ENCODE results near the gene CAPN13. TPM values are rescaled to one million over a fixed set of nuclear protein-coding genes. Genes with fewer than 3 reads are reported as not detected.

The CAPN13 gene
- total and polyA plus RNA-seq, 10 donors: 0.09 to 1.1 (median 0.36) TPM; not detected in 4

DNA sequence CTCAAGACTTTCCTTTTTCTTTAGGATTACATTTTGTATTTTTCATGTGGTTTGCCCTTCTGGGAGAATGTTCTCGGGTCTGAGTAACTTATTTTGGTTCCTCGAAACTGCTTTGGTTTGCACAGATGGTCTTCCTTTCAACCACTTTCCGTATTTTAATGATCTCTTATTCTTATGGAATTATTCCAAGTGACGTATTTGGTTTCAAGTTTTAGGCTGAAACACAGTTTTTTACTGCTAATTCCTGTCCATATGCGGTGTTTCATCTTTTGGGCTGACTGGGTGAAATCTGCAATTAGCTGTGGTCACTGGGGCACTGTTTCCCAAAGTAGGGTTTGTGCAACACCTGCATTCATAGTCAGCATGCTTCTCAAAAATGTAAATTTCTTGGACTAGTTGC, 122.7 kb downstream of the CAPN13 start:
- Histone ChIP-seq H3K27ac (no peak overlapping the region), H3K4me3 (no peak overlapping the region), H3K9me3 (no peaks in the 10 kb centered on the region), H3K4me1 (peaks cover 0 to 19% (median 0%) of the 10 kb centered on the region in 6 donors), H3K27me3 (replicated peaks in 1 of 7) (no peaks in the 10 kb centered on the region), H3K36me3 (no peaks in the 10 kb centered on the region)
- no peak for DNase-seq
- WGBS, 5 donors: 69 to 81% (median 74%) methylated on average over 5 of the region's 5 CpGs
- intact Hi-C loops (cut with DNase I; ENCODE audit: low total_unique reads): no loop called here
- TF ChIP-seq, protein P1, sequence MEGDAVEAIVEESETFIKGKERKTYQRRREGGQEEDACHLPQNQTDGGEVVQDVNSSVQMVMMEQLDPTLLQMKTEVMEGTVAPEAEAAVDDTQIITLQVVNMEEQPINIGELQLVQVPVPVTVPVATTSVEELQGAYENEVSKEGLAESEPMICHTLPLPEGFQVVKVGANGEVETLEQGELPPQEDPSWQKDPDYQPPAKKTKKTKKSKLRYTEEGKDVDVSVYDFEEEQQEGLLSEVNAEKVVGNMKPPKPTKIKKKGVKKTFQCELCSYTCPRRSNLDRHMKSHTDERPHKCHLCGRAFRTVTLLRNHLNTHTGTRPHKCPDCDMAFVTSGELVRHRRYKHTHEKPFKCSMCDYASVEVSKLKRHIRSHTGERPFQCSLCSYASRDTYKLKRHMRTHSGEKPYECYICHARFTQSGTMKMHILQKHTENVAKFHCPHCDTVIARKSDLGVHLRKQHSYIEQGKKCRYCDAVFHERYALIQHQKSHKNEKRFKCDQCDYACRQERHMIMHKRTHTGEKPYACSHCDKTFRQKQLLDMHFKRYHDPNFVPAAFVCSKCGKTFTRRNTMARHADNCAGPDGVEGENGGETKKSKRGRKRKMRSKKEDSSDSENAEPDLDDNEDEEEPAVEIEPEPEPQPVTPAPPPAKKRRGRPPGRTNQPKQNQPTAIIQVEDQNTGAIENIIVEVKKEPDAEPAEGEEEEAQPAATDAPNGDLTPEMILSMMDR (IDR thresholded peaks at IDR 0.05 in 8 of 11, conservative IDR thresholded peaks at IDR 0.05 in 3 of 11): no peak
- no peak for TF ChIP-seq POLR2AphosphoS5 (IDR thresholded peaks at IDR 0.05)
- TF ChIP-seq POLR2A (IDR thresholded peaks at IDR 0.05): no peak

DNA sequence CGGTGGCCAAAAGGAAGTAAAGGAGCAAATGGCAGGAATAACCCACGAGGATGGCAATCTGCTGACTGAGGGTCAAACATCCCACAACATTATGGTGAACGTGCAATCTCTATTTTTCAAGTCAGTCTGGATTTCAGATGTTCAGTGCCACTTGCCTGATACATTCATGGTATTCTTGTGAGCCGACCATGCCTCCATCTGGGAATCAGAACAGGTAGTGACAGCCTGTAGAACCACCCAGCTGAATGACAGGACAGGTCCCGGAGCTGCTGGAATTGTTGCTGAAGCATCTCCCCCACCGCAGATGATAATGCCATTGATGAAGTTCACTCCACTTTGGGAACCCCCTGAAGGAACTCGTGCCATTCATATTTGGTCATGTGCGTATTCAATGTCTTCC, 123.2 kb downstream of the CAPN13 start:
- Histone ChIP-seq H3K9me3 (no peaks in the 10 kb centered on the region), H3K36me3 (no peaks in the 10 kb centered on the region), H3K4me3 (no peak overlapping the region), H3K4me1 (peaks cover 0 to 15% (median 0%) of the 10 kb centered on the region in 6 donors), H3K27ac (no peak overlapping the region), H3K27me3 (replicated peaks in 1 of 7) (no peaks in the 10 kb centered on the region)
- 86 to 97% (median 90%) methylated on average over 8 of the region's 8 CpGs for WGBS, 5 donors
- no peak for DNase-seq
- intact Hi-C loops (cut with DNase I; ENCODE audit: low total_unique reads): no loop called here
- TF ChIP-seq POLR2AphosphoS5 (IDR thresholded peaks at IDR 0.05): no peak
- no peak for TF ChIP-seq POLR2A (IDR thresholded peaks at IDR 0.05)
- TF ChIP-seq, protein P1 (IDR thresholded peaks at IDR 0.05 in 8 of 11, conservative IDR thresholded peaks at IDR 0.05 in 3 of 11): no peak

- Histone ChIP-seq H3K4me3 (no peak overlapping the region), H3K27ac (no peak overlapping the region), H3K4me1 (peaks cover 0 to 14% (median 0%) of the 10 kb centered on the region in 6 donors), H3K27me3 (replicated peaks in 1 of 7) (no peaks in the 10 kb centered on the region), H3K36me3 (no peaks in the 10 kb centered on the region), H3K9me3 (no peaks in the 10 kb centered on the region)
- TF ChIP-seq, protein P1 (IDR thresholded peaks at IDR 0.05 in 8 of 11, conservative IDR thresholded peaks at IDR 0.05 in 3 of 11): no peak
- TF ChIP-seq POLR2AphosphoS5 (IDR thresholded peaks at IDR 0.05): peak in 1 of 3 donors; percentile 44
- no peak for TF ChIP-seq POLR2A (IDR thresholded peaks at IDR 0.05)
- intact Hi-C loops (cut with DNase I; ENCODE audit: low total_unique reads): no loop called here
- no peak for DNase-seq
- WGBS, 5 donors: 79 to 85% (median 83%) methylated on average over 8 of the region's 8 CpGs
Measured at GRCh38 chr2:30683236-30683956, 123.8 kb downstream of the CAPN13 start.

DNA sequence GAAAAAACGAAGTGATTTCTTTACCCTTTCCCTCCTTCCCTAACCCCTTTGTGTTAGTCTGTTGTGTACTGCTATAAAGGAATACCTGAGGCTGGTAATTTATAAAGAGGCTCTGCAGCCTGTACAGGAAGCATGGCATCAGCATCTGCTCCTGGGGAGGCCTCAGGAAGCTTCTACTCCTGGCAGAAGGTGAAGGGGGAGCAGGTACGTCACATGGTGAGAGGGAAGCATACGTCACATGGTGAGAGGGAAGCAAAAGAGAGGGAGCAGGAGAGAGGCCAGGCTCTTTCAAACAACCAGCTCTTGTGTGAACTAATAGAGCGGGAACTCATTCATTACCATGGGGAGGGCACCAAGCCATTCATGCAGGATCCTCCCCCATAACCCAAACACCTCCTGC, 126.2 kb downstream of the CAPN13 start:
- Histone ChIP-seq H3K4me3 (no peak overlapping the region), H3K9me3 (no peaks in the 10 kb centered on the region), H3K27ac (no peak overlapping the region), H3K27me3 (replicated peaks in 1 of 7) (no peaks in the 10 kb centered on the region), H3K4me1 (peaks cover 0 to 14% (median 0%) of the 10 kb centered on the region in 6 donors), H3K36me3 (no peaks in the 10 kb centered on the region)
- WGBS, 5 donors: 79 to 99% (median 86%) methylated on average over 4 of the region's 4 CpGs
- DNase-seq: no peak
- intact Hi-C loops (cut with DNase I; ENCODE audit: low total_unique reads): no loop called here
- TF ChIP-seq POLR2AphosphoS5 (IDR thresholded peaks at IDR 0.05): no peak
- TF ChIP-seq, protein P1 (IDR thresholded peaks at IDR 0.05 in 8 of 11, conservative IDR thresholded peaks at IDR 0.05 in 3 of 11): no peak
- no peak for TF ChIP-seq POLR2A (IDR thresholded peaks at IDR 0.05)

All from spleen (tissue), 11 donors.